Upper lobe of left lung (tissue), 6 donors: ENCODE data around the gene MLN. TPM values are rescaled to one million over a fixed set of nuclear protein-coding genes. Genes with fewer than 3 reads are reported as not detected.

Experiments
- ATAC-seq, 2 donors: fragments of 200-7000 bp; cut with Tn5 transposase; one replicate each; pipeline ENCODE4 v1.9.1; 2022; ENCODE audit warnings: mild to moderate bottlenecking in 2 of 2, moderate library complexity in 2 of 2; ENCODE audit not compliant: low FRiP score in 2 of 2
- DNase-seq, 2 donors: peaks; one replicate each; pipeline ENCODE4 v3.0.0-alpha.2; 2019 to 2020
- H3K27ac ChIP-seq, 4 donors: fragments of 200-600 bp; sonication (generic); one replicate each; pipeline ENCODE4 v1.5.1; 2016 to 2019
- H3K27me3 ChIP-seq, 4 donors: fragments of 200-600 bp; sonication (generic); one replicate each; pipeline ENCODE4 v1.5.1; 2017 to 2019
- H3K36me3 ChIP-seq, 4 donors: fragments of 200-600 bp; sonication (generic); one replicate each; pipeline ENCODE4 v1.5.1; 2016 to 2019
- H3K4me1 ChIP-seq, 4 donors: fragments of 200-600 bp; sonication (generic); one replicate each; pipeline ENCODE4 v1.5.1; 2018 to 2019
- H3K4me3 ChIP-seq, 4 donors: fragments of 200-600 bp; sonication (generic); one replicate each; pipeline ENCODE4 v1.5.1; 2017 to 2019; ENCODE audit warnings: mild to moderate bottlenecking in 2 of 4, moderate library complexity in 1 of 4
- H3K9me3 ChIP-seq, 4 donors: fragments of 200-600 bp; sonication (generic); one replicate each; pipeline ENCODE4 v1.5.1; 2018 to 2019
- CTCF ChIP-seq, 6 experiments: fragments of 450-650 bp in 4 of 6; fragments of 200-600 bp in 2 of 6; sonication (generic) in 2 of 6; IDR thresholded peaks; one replicate each; pipeline ENCODE4 v1.5.1; 2016 to 2019; ENCODE audit warnings: antibody characterized with exemption in 6 of 6
- EP300 ChIP-seq, 4 donors: sonication (generic); formaldehyde crosslinking; IDR thresholded peaks; one replicate each; pipeline ENCODE4 v1.5.1; 2017; ENCODE audit warnings: antibody characterized with exemption in 4 of 4, control low read depth in 2 of 4
- POLR2A ChIP-seq, 4 donors: fragments of 450-650 bp; IDR thresholded peaks; one replicate each; pipeline ENCODE4 v1.5.1; 2016 to 2017; ENCODE audit warnings: antibody characterized with exemption in 4 of 4, mild to moderate bottlenecking in 2 of 4
- POLR2AphosphoS5 ChIP-seq, 2 donors: sonication (generic); formaldehyde crosslinking; IDR thresholded peaks; one replicate each; pipeline ENCODE4 v1.5.1; 2017; ENCODE audit warnings: antibody characterized with exemption in 2 of 2
- WGBS, 2 donors: methylation state at CpG; one replicate each; pipeline ENCODE4 v1.1.5; 2017 to 2018; 5-methylcytosine and 5-hydroxymethylcytosine counted together
- total RNA-seq, 6 donors: library from RNA; depleted of rRNA in 4 of 6; stranded (reverse); fragments of >200 nt in 4 of 6; gene quantifications; one replicate each; pipeline versions ENCODE4 v1.1.0 to v1.2.1, GENCODE V29; 2016 to 2021
- donor health status: DM: no; HTN: no; CAD: no; lungs with moderate emphysema.
- donor health status: DM: no; HTN: yes; CAD: no; lungs with severe emphysema.

MLN gene
- total RNA-seq, 6 donors from 2014 or later: not detected

GRCh38 chr6:33782561-33782960, 21.2 kb downstream of the MLN start:
- H3K27me3 ChIP-seq: no peaks in the 10 kb centered on the region
- peaks cover 30 to 48% (median 37%) of the 10 kb centered on the region in 4 donors for H3K4me1 ChIP-seq
- ATAC-seq (no peak), DNase-seq (no peak)
- H3K27ac ChIP-seq: peak overlapping the region in 1 of 4 donors; percentile 57
- no peak for TF ChIP-seq POLR2A (IDR thresholded peaks at IDR 0.05)
- TF ChIP-seq POLR2AphosphoS5 (IDR thresholded peaks at IDR 0.05): no peak
- no peak for TF ChIP-seq EP300 (IDR thresholded peaks at IDR 0.05)
- no peak for TF ChIP-seq CTCF (IDR thresholded peaks at IDR 0.05)
- H3K9me3 ChIP-seq: no peaks in the 10 kb centered on the region
- H3K4me3 ChIP-seq: no peak overlapping the region
- 100% methylated on average over 4 to 5 of the region's 5 CpGs for WGBS, 2 donors
- peaks cover 46 to 88% (median 74%) of the 10 kb centered on the region in 4 donors for H3K36me3 ChIP-seq

GRCh38 chr6:33781131-33781975, 22.4 kb downstream of the MLN start:
- Histone ChIP-seq H3K27me3 (no peaks in the 10 kb centered on the region), H3K27ac (peak overlapping the region in 2 of 4 donors; percentile 24 to 57), H3K4me1 (peaks cover 18 to 36% (median 25%) of the 10 kb centered on the region in 4 donors), H3K9me3 (no peaks in the 10 kb centered on the region), H3K36me3 (peaks cover 58 to 93% (median 86%) of the 10 kb centered on the region in 4 donors), H3K4me3 (no peak overlapping the region)
- DNase-seq: no peak
- WGBS, 2 donors: 83% methylated on average over 9 to 16 of the region's 16 CpGs
- TF ChIP-seq POLR2A (IDR thresholded peaks at IDR 0.05) (no peak), CTCF (IDR thresholded peaks at IDR 0.05) (no peak), POLR2AphosphoS5 (IDR thresholded peaks at IDR 0.05) (no peak), EP300 (IDR thresholded peaks at IDR 0.05) (no peak)
- ATAC-seq: peak in 1 of 2 donors; percentile 31

- Histone ChIP-seq H3K4me3 (no peak overlapping the region), H3K9me3 (no peaks in the 10 kb centered on the region), H3K27me3 (no peaks in the 10 kb centered on the region), H3K36me3 (peaks cover 71 to 100% (median 97%) of the 10 kb centered on the region in 4 donors), H3K27ac (no peak overlapping the region), H3K4me1 (peaks cover 3 to 22% (median 11%) of the 10 kb centered on the region in 4 donors)
- TF ChIP-seq POLR2A (IDR thresholded peaks at IDR 0.05) (no peak), CTCF (IDR thresholded peaks at IDR 0.05) (no peak), EP300 (IDR thresholded peaks at IDR 0.05) (no peak), POLR2AphosphoS5 (IDR thresholded peaks at IDR 0.05) (no peak)
- WGBS, 2 donors: 94 to 95% methylated on average over 12 to 14 of the region's 14 CpGs
- DNase-seq (no peak), ATAC-seq (no peak)
Observed at GRCh38 chr6:33779895-33780294, 23.9 kb downstream of the MLN start.

- Histone ChIP-seq H3K36me3 (peaks cover 73 to 100% (median 98%) of the 10 kb centered on the region in 4 donors), H3K27me3 (no peaks in the 10 kb centered on the region), H3K9me3 (no peaks in the 10 kb centered on the region), H3K4me1 (peaks cover 0 to 17% (median 7%) of the 10 kb centered on the region in 4 donors), H3K27ac (no peak overlapping the region), H3K4me3 (no peak overlapping the region)
- TF ChIP-seq POLR2A (IDR thresholded peaks at IDR 0.05): no peak
- TF ChIP-seq CTCF (IDR thresholded peaks at IDR 0.05): no peak
- TF ChIP-seq POLR2AphosphoS5 (IDR thresholded peaks at IDR 0.05): no peak
- no peak for TF ChIP-seq EP300 (IDR thresholded peaks at IDR 0.05)
- ATAC-seq (no peak), DNase-seq (no peak)
- 91 to 95% methylated on average over 7 of the region's 7 CpGs for WGBS, 2 donors
Observed at GRCh38 chr6:33779290-33779689, 24.5 kb downstream of the MLN start.
